ENCODE results near the gene TP53TG5.

TP53TG5 gene

DNA sequence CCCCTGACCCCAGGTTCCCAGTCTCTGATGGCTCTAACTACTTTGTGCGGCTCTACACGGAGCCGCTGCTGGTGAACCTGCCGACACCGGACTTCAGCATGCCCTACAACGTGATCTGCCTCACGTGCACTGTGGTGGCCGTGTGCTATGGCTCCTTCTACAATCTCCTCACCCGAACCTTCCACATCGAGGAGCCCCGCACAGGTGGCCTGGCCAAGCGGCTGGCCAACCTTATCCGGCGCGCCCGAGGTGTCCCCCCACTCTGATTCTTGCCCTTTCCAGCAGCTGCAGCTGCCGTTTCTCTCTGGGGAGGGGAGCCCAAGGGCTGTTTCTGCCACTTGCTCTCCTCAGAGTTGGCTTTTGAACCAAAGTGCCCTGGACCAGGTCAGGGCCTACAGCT, 47.4 kb upstream of the TP53TG5 start:
- Histone ChIP-seq H3K36me3 (ENCODE audit: control insufficient read depth, low read length) (peaks cover 52% of the 10 kb centered on the region), H3K9me3 (ENCODE audit: control insufficient read depth, insufficient read depth, low read length) (no peaks in the 10 kb centered on the region), H4K20me1 (ENCODE audit: control insufficient read depth, insufficient read depth, low read depth, low read length) (no peaks in the 10 kb centered on the region), H3K4me1 (ENCODE audit: control insufficient read depth, low read length) (no peaks in the 10 kb centered on the region), H3K9me2 (replicated peaks; ENCODE audit: control insufficient read depth, low read length) (no peaks in the 10 kb centered on the region), H3F3A (ENCODE audit: control insufficient read depth, insufficient read depth) (no peaks in the 10 kb centered on the region), H3K27me3 (ENCODE audit: control insufficient read depth, low read length) (no peaks in the 10 kb centered on the region), H3K79me2 (ENCODE audit: control insufficient read depth, low read length) (no peaks in the 10 kb centered on the region), H3K27ac (ENCODE audit: low read depth, low read length) (no peak overlapping the region), H3K4me3 (ENCODE audit: low read length) (no peak overlapping the region), H3K4me2 (ENCODE audit: low read length) (no peak overlapping the region)
- TF ChIP-seq CTCF (IDR thresholded peaks at IDR 0.05; ENCODE audit: low read depth, low read length, poor library complexity, severe bottlenecking) (no peak), EZH2phosphoT487 (IDR thresholded peaks at IDR 0.05; ENCODE audit: borderline replicate concordance, low read length) (no peak)

- H3K4me3 ChIP-seq (ENCODE audit: low read length), result no peak overlapping the region
- TF ChIP-seq CTCF (IDR thresholded peaks at IDR 0.05; ENCODE audit: low read depth, low read length, poor library complexity, severe bottlenecking), result no peak
- no peak for TF ChIP-seq EZH2phosphoT487 (IDR thresholded peaks at IDR 0.05; ENCODE audit: borderline replicate concordance, low read length)
- H3K9me2 ChIP-seq (replicated peaks; ENCODE audit: control insufficient read depth, low read length), result no peaks in the 10 kb centered on the region
- no peaks in the 10 kb centered on the region for H4K20me1 ChIP-seq (ENCODE audit: control insufficient read depth, insufficient read depth, low read depth, low read length)
- peaks cover 8% of the 10 kb centered on the region for H3K4me1 ChIP-seq (ENCODE audit: control insufficient read depth, low read length)
- peaks cover 71% of the 10 kb centered on the region for H3K36me3 ChIP-seq (ENCODE audit: control insufficient read depth, low read length)
- no peaks in the 10 kb centered on the region for H3F3A ChIP-seq (ENCODE audit: control insufficient read depth, insufficient read depth)
- peaks cover 6% of the 10 kb centered on the region for H3K79me2 ChIP-seq (ENCODE audit: control insufficient read depth, low read length)
- no peak overlapping the region for H3K4me2 ChIP-seq (ENCODE audit: low read length)
- H3K9me3 ChIP-seq (ENCODE audit: control insufficient read depth, insufficient read depth, low read length), result no peaks in the 10 kb centered on the region
- H3K27ac ChIP-seq (ENCODE audit: low read depth, low read length), result no peak overlapping the region
- no peaks in the 10 kb centered on the region for H3K27me3 ChIP-seq (ENCODE audit: control insufficient read depth, low read length)
Measured at GRCh38 chr20:45423700-45424099, 45.6 kb upstream of the TP53TG5 start.

- Histone ChIP-seq H3K4me3 (ENCODE audit: low read length) (no peak overlapping the region), H3K9me3 (ENCODE audit: control insufficient read depth, insufficient read depth, low read length) (no peaks in the 10 kb centered on the region), H3K36me3 (ENCODE audit: control insufficient read depth, low read length) (peaks cover 69% of the 10 kb centered on the region), H3K4me2 (ENCODE audit: low read length) (no peak overlapping the region), H3K9me2 (replicated peaks; ENCODE audit: control insufficient read depth, low read length) (no peaks in the 10 kb centered on the region), H3F3A (ENCODE audit: control insufficient read depth, insufficient read depth) (no peaks in the 10 kb centered on the region), H3K4me1 (ENCODE audit: control insufficient read depth, low read length) (peaks cover 33% of the 10 kb centered on the region), H3K27me3 (ENCODE audit: control insufficient read depth, low read length) (no peaks in the 10 kb centered on the region), H3K27ac (ENCODE audit: low read depth, low read length) (no peak overlapping the region), H3K79me2 (ENCODE audit: control insufficient read depth, low read length) (peaks cover 42% of the 10 kb centered on the region), H4K20me1 (ENCODE audit: control insufficient read depth, insufficient read depth, low read depth, low read length) (no peaks in the 10 kb centered on the region)
- no peak for TF ChIP-seq CTCF (IDR thresholded peaks at IDR 0.05; ENCODE audit: low read depth, low read length, poor library complexity, severe bottlenecking)
- TF ChIP-seq EZH2phosphoT487 (IDR thresholded peaks at IDR 0.05; ENCODE audit: borderline replicate concordance, low read length), result no peak
Measured at GRCh38 chr20:45420125-45420524, 42.0 kb upstream of the TP53TG5 start.

Measured in DOHH2 (cell line).